AG09319 (cell line): ENCODE results near the gene ASB6.

ENCODE experiments used
- DNase-seq: peaks from one replicate; pipeline ENCODE4 v3.0.0-alpha.2; 2010; ENCODE audit warnings: low read depth; ENCODE audit errors: extremely low read depth
- CTCF ChIP-seq: IDR thresholded peaks from 2 replicates; pipeline ENCODE4 v1.5.1; 2011; ENCODE audit warnings: low read depth, mild to moderate bottlenecking, inconsistent platforms, low read length, moderate library complexity

The ASB6 gene

DNA sequence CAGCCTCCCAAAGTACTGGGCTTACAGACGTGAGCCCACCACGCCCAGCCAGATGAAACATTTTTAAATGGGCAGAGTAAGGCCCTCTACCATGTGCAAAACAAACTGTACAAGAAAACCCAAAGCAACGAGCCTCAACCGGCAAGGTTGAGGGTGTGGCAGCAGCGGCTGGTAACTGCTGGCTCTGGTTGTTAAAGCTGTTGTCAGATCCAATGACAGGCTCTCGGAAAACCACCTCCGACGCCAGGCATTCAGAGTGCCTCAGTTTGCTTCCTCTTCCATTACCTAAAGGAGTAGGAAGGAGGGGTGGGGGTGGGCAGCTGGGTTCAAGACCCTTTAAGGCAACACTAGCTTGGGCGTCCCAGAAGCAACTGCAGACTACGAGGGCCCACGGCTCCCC, 2.4 kb upstream of the ASB6 start:
- no peak for TF ChIP-seq CTCF
- no peak for DNase-seq

- no peak for TF ChIP-seq CTCF
- DNase-seq: no peak
Measured at GRCh38 chr9:129643706-129644105, 1.8 kb upstream of the ASB6 start.

- no peak for TF ChIP-seq CTCF
- DNase-seq: no peak
Measured at GRCh38 chr9:129640871-129641749, 841 bp downstream of the ASB6 start.

DNA sequence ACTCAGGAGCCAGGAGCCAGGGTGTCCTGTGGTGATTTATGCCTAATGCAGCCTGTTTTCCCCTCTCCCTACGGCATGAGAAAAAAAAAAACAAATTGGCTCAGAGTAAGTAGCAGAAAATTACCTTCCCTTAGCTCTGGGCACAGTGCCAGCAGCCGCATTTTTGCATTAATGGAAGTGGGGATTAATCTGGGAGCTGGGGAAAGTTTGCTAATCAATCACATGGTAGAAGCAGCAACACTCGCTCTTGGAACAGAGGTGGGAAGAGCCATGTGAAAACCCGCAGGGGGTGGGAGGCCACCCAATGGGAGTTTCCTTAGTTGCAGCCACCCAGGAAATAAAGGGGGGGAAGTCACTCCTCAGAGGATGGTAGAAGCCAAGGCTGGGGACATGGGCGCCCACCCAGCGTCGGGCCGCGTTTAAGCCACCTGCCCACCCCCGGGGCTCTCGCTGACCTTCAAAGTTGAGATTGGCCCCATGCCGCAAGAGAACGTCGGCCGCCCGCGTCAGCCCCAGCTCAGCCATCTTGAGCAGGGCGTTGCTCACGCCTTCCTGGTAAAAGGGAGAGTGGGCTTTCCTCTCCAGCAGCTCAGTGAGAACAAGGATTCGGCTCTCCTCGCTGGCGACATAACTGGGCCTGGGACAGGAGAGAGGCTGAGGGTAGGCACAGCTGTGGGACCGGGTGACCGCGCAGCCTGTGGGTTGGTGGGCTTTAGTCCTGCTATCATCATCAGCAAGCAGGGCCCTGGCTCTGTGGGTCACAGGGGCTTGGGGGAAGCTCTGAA, 1.7 kb downstream of the ASB6 start:
- no peak for DNase-seq
- no peak for TF ChIP-seq CTCF

- DNase-seq: no peak
- no peak for TF ChIP-seq CTCF
Measured at GRCh38 chr9:129639756-129640085, 2.2 kb downstream of the ASB6 start.

DNA sequence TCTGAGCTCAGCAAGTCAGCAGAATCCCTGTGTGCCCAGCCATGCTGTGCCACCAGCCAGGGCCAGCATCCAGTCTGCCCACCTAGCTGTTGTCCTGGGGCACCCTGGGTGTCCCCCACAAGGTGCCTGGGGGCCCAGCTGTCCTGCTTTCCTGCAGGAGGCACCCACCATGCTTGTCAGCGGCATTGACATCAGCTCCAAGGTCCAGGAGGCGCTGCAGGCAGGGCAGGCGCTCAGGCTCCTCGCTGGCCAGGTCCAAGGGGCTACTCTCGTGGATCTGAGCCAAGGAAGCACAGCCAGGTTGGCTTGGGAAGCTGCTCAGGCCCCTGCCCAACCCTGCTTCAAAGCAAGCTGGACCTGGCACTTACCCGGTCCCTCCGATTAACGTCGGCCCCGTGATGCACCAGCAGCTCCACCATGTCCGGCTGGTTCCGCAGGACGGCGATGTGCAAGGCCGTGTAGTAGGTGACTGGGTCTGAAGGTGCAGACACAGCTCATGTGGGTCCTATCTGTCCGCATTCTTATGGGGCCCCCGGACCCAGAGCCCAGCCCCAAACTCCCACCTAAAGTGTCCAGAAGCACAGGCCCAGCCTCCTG, 2.8 kb downstream of the ASB6 start:
- TF ChIP-seq CTCF: no peak
- no peak for DNase-seq
